SK-N-SH (cell line): Measurements from ENCODE around the gene GRM1. TPM values are rescaled to one million over a fixed set of nuclear protein-coding genes. Genes with fewer than 3 reads are reported as not detected.
A peak's percentile ranks its signal among the peaks of the same experiment; 100 is the strongest.

Experiments used
- CTCF ChIA-PET: fragments of 300-600, 350-600 bp; formaldehyde crosslinking; extraction: SDS; loops from one replicate; lab custom pipeline; 2021; lab: Yijun Ruan, JAX
- POLR2A ChIA-PET: fragments of 350-600 bp; sonication (Branson Sonifier 250); formaldehyde crosslinking; extraction: SDS; loops from one replicate; lab custom pipeline; 2020; ENCODE audit warnings: antibody characterized with exemption, inconsistent platforms; lab: Yijun Ruan, JAX
- DNase-seq: peaks from one replicate; pipeline ENCODE4 v3.0.0; 2012
- H2AFZ ChIP-seq: fragments of 200-600 bp; sonication (generic); 2 replicates; pipeline ENCODE4 v1.8.1; 2016; ENCODE audit warnings: antibody characterized with exemption, mild to moderate bottlenecking, low read depth
- H3F3A ChIP-seq: fragments of 200-600 bp; sonication (generic); replicated peaks from 2 replicates; pipeline ENCODE3; 2016; ENCODE audit warnings: antibody characterized with exemption, mild to moderate bottlenecking; ENCODE audit not compliant: insufficient read depth
- H3K27ac ChIP-seq, 2 experiments: fragments of 200-500 bp in 1 of 2; fragments of 200-600 bp in 1 of 2; sonication (Bioruptor generic) in 1 of 2; sonication (generic), shearing (Covaris generic) in 1 of 2; 2 replicates each; pipeline versions ENCODE4 v1.5.1 to v1.6.1; 2014 to 2016; ENCODE audit warnings: low read depth in 2 of 2, inconsistent platforms in 1 of 2, low read length in 1 of 2, mild to moderate bottlenecking in 1 of 2, mixed read lengths in 1 of 2
- H3K27me3 ChIP-seq: fragments of 200-600 bp; sonication (generic), shearing (Covaris generic); 2 replicates; pipeline ENCODE4 v1.6.1; 2016; ENCODE audit warnings: mixed run types; ENCODE audit not compliant: insufficient read depth
- H3K36me3 ChIP-seq, 2 experiments: fragments of 200-500 bp in 1 of 2; fragments of 200-600 bp in 1 of 2; sonication (Bioruptor generic) in 1 of 2; sonication (generic) in 1 of 2; replicated peaks in 1 of 2; 2 replicates each; pipeline versions ENCODE3 to v1.5.1; 2014 to 2016; ENCODE audit warnings: low read length in 1 of 2, mild to moderate bottlenecking in 1 of 2; ENCODE audit not compliant: insufficient read depth in 2 of 2, control insufficient read depth in 1 of 2
- H3K4me1 ChIP-seq, 2 experiments: fragments of 200-500 bp in 1 of 2; fragments of 200-600 bp in 1 of 2; sonication (Bioruptor generic) in 1 of 2; sonication (generic), shearing (Covaris generic) in 1 of 2; 2 replicates each; pipeline versions ENCODE4 v1.5.1 to v1.6.1; 2014 to 2016; ENCODE audit warnings: low read depth in 1 of 2, low read length in 1 of 2, mixed run types in 1 of 2; ENCODE audit not compliant: insufficient read depth in 2 of 2, control insufficient read depth in 1 of 2
- H3K4me2 ChIP-seq: fragments of 200-600 bp; sonication (generic), shearing (Covaris generic); 2 replicates; pipeline ENCODE4 v1.6.1; 2017; ENCODE audit warnings: mixed run types
- H3K4me3 ChIP-seq, 2 experiments: fragments of 200-500 bp in 1 of 2; fragments of 200-600 bp in 1 of 2; sonication (Bioruptor generic) in 1 of 2; sonication (generic), shearing (Covaris generic) in 1 of 2; 2 replicates each; pipeline versions ENCODE4 v1.5.1 to v1.8.1; 2014 to 2016; ENCODE audit warnings: low read depth in 2 of 2, inconsistent platforms in 1 of 2, low read length in 1 of 2, mild to moderate bottlenecking in 1 of 2, mixed read lengths in 1 of 2, moderate library complexity in 1 of 2
- H3K79me2 ChIP-seq: fragments of 200-600 bp; sonication (generic); 2 replicates; pipeline ENCODE4 v1.8.1; 2017; ENCODE audit warnings: mild to moderate bottlenecking; ENCODE audit not compliant: insufficient read depth
- H3K9ac ChIP-seq: fragments of 200-600 bp; sonication (generic); 2 replicates; pipeline ENCODE4 v1.6.1; 2017; ENCODE audit warnings: mixed run types
- H3K9me2 ChIP-seq: fragments of 200-600 bp; sonication (generic); 2 replicates; pipeline ENCODE4 v1.6.1; 2017; ENCODE audit warnings: mixed run types
- H3K9me3 ChIP-seq: fragments of 200-600 bp; sonication (generic); 2 replicates; pipeline ENCODE4 v1.6.1; 2017; ENCODE audit warnings: mixed run types, mild to moderate bottlenecking, moderate library complexity
- H4K20me1 ChIP-seq: fragments of 200-600 bp; sonication (generic); 2 replicates; pipeline ENCODE4 v1.6.1; 2017; ENCODE audit warnings: mild to moderate bottlenecking, mixed run types; ENCODE audit not compliant: insufficient read depth
- CHD2 ChIP-seq: fragments of 150-350 bp; IDR thresholded peaks from 2 replicates; pipeline ENCODE4 v1.6.1; 2018; ENCODE audit warnings: low read length; ENCODE audit not compliant: partially characterized antibody
- ELF1 ChIP-seq: IDR thresholded peaks from 2 replicates; pipeline ENCODE4 v1.4.0; 2012
- JUND ChIP-seq: IDR thresholded peaks from 2 replicates; pipeline ENCODE4 v1.4.0; 2012
- MEF2A ChIP-seq: IDR thresholded peaks from 2 replicates; pipeline ENCODE4 v1.4.0; 2012; ENCODE audit warnings: low read depth, borderline replicate concordance
- NFIC ChIP-seq: IDR thresholded peaks from 2 replicates; pipeline ENCODE4 v1.4.0; 2012; ENCODE audit warnings: borderline replicate concordance
- RFX5 ChIP-seq: IDR thresholded peaks from 2 replicates; pipeline ENCODE4 v1.6.1; 2012; ENCODE audit warnings: mild to moderate bottlenecking, improper control_type of control experiment, low read length
- TEAD4 ChIP-seq: IDR thresholded peaks from 2 replicates; pipeline ENCODE4 v1.4.0; 2012; ENCODE audit warnings: mild to moderate bottlenecking, borderline replicate concordance; ENCODE audit not compliant: insufficient read depth
- YY1 ChIP-seq: IDR thresholded peaks from 2 replicates; pipeline ENCODE4 v1.4.0; 2012; ENCODE audit warnings: low read depth, mild to moderate bottlenecking
- WGBS: methylation state at CpG from one replicate; pipeline ENCODE4 v1.1.6; 2017; ENCODE audit warnings: low lambda C conversion rate; 5-methylcytosine and 5-hydroxymethylcytosine counted together
- polyA plus RNA-seq, 3 experiments: library from polyadenylated mRNA; depleted of rRNA; stranded (reverse); fragments of >200 nt; gene quantifications; 2 replicates each; pipeline ENCODE4 v1.2.3, GENCODE V29; 2012
- TF ChIP-seq, protein P1 (sequence below): fragments of 200-600 bp; sonication (generic); IDR thresholded peaks from 2 replicates; pipeline ENCODE4 v1.6.1; 2017; ENCODE audit warnings: antibody characterized with exemption, mild to moderate bottlenecking, moderate library complexity
- TF ChIP-seq, protein P2 (sequence below): fragments of 150-350 bp; IDR thresholded peaks from 2 replicates; pipeline ENCODE4 v1.6.1; 2017; ENCODE audit warnings: antibody characterized with exemption, low read length, low read depth, borderline replicate concordance
- TF ChIP-seq, protein P3 (sequence below): IDR thresholded peaks from 2 replicates; pipeline ENCODE4 v1.6.1; 2012; ENCODE audit warnings: mild to moderate bottlenecking, low read depth, low read length, moderate library complexity
- TF ChIP-seq, protein P4 (sequence below): IDR thresholded peaks from 2 replicates; pipeline ENCODE4 v1.4.0; 2012; ENCODE audit warnings: low read depth, borderline replicate concordance
- TF ChIP-seq, protein P5 (sequence below): IDR thresholded peaks from 2 replicates; pipeline ENCODE4; 2012

The GRM1 gene
- polyA plus RNA-seq, 1 of the 3 experiments (the other 2 are of a cell fraction): 0.05 TPM

DNA sequence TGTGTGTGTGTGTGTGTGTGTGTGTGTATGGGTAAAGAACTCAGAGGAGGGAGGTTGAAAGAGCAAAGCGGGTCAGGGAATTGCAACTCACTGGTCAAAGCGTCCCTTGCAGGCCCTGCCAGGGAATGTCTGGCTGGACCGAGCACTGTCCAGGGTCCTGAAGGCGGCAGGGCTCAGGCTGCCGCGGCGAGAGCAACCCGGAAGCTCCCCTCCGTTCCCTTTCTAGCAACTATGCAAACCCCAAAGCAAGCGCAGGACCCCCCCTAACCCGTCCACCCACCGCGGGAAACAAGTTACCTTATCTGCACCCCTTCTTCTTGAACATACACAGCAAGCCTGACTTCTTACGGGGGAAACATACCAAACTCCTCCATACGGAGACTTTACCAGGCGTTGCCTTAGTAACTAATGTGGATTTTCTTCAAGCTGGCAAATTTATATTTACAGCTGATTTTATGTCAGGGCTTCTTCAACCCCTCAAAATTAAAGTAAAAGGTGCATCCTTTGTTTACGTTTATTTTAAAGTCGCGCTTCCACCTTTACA is 538 bp upstream of the GRM1 start (continued):
- TF ChIP-seq, protein P1, sequence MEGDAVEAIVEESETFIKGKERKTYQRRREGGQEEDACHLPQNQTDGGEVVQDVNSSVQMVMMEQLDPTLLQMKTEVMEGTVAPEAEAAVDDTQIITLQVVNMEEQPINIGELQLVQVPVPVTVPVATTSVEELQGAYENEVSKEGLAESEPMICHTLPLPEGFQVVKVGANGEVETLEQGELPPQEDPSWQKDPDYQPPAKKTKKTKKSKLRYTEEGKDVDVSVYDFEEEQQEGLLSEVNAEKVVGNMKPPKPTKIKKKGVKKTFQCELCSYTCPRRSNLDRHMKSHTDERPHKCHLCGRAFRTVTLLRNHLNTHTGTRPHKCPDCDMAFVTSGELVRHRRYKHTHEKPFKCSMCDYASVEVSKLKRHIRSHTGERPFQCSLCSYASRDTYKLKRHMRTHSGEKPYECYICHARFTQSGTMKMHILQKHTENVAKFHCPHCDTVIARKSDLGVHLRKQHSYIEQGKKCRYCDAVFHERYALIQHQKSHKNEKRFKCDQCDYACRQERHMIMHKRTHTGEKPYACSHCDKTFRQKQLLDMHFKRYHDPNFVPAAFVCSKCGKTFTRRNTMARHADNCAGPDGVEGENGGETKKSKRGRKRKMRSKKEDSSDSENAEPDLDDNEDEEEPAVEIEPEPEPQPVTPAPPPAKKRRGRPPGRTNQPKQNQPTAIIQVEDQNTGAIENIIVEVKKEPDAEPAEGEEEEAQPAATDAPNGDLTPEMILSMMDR: no peak

DNA sequence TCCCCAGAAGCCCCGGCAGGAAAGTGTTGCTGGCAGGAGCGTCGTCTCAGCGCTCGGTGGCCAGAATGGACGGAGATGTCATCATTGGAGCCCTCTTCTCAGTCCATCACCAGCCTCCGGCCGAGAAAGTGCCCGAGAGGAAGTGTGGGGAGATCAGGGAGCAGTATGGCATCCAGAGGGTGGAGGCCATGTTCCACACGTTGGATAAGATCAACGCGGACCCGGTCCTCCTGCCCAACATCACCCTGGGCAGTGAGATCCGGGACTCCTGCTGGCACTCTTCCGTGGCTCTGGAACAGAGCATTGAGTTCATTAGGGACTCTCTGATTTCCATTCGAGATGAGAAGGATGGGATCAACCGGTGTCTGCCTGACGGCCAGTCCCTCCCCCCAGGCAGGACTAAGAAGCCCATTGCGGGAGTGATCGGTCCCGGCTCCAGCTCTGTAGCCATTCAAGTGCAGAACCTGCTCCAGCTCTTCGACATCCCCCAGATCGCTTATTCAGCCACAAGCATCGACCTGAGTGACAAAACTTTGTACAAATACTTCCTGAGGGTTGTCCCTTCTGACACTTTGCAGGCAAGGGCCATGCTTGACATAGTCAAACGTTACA is 817 bp downstream of the GRM1 start:
- Histone ChIP-seq H3K4me1 (peaks cover 0 to 13% of the 10 kb centered on the region in 2 experiments; a peak in 2 of 4 replicates), H3K27me3 (no peaks in the 10 kb centered on the region), H4K20me1 (no peaks in the 10 kb centered on the region), H2AFZ (no peak overlapping the region), H3K9ac (no peak overlapping the region), H3K4me3 (peak overlapping the region in 1 of 2 experiments; percentile 27; a peak in 1 of 4 replicates), H3K79me2 (no peaks in the 10 kb centered on the region), H3K36me3 (no peaks in the 10 kb centered on the region), H3K9me2 (no peaks in the 10 kb centered on the region), H3K9me3 (no peaks in the 10 kb centered on the region), H3K4me2 (no peak overlapping the region), H3K27ac (no peak overlapping the region), H3F3A (no peaks in the 10 kb centered on the region)
- CTCF ChIA-PET: interaction anchor here (1.3 kb wide), 1 partner anchor 671 kb away, joined by 3 read pairs; no protein-coding TSS in a partner anchor
- WGBS: 9% methylated on average over 9 of the region's 25 CpGs
- peak; percentile 24 for DNase-seq
- POLR2A ChIA-PET: no interaction called here
- TF ChIP-seq, protein P2, sequence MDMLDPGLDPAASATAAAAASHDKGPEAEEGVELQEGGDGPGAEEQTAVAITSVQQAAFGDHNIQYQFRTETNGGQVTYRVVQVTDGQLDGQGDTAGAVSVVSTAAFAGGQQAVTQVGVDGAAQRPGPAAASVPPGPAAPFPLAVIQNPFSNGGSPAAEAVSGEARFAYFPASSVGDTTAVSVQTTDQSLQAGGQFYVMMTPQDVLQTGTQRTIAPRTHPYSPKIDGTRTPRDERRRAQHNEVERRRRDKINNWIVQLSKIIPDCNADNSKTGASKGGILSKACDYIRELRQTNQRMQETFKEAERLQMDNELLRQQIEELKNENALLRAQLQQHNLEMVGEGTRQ: no peak
- TF ChIP-seq RFX5 (no peak), TEAD4 (no peak)
- TF ChIP-seq, protein P3, sequence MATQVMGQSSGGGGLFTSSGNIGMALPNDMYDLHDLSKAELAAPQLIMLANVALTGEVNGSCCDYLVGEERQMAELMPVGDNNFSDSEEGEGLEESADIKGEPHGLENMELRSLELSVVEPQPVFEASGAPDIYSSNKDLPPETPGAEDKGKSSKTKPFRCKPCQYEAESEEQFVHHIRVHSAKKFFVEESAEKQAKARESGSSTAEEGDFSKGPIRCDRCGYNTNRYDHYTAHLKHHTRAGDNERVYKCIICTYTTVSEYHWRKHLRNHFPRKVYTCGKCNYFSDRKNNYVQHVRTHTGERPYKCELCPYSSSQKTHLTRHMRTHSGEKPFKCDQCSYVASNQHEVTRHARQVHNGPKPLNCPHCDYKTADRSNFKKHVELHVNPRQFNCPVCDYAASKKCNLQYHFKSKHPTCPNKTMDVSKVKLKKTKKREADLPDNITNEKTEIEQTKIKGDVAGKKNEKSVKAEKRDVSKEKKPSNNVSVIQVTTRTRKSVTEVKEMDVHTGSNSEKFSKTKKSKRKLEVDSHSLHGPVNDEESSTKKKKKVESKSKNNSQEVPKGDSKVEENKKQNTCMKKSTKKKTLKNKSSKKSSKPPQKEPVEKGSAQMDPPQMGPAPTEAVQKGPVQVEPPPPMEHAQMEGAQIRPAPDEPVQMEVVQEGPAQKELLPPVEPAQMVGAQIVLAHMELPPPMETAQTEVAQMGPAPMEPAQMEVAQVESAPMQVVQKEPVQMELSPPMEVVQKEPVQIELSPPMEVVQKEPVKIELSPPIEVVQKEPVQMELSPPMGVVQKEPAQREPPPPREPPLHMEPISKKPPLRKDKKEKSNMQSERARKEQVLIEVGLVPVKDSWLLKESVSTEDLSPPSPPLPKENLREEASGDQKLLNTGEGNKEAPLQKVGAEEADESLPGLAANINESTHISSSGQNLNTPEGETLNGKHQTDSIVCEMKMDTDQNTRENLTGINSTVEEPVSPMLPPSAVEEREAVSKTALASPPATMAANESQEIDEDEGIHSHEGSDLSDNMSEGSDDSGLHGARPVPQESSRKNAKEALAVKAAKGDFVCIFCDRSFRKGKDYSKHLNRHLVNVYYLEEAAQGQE: no peak

DNA sequence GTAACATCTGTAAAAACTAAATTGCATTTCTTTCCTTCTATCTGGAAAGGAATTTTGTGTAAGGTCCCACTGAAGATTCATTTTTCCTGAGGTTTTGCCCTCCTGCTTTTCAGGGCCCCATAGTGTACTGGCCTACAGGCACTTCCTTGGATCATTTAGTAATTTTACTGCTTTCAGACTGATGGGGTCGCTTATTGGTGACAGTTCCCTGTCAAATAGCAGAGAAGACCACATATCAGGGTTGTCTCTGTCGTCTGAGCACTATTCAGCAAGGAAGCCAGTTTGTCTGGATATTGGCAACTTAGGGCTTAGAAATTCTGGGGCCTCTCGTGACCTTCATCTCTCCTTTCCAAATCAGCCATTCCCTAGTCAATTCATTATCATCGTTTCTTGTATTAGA is 3.5 kb downstream of the GRM1 start:
- ChIA-PET POLR2A (no interaction called here), CTCF (interaction anchor here (0.9 kb wide), 1 partner anchor 18 kb away, joined by 4 read pairs; no protein-coding TSS in a partner anchor)
- Histone ChIP-seq H3K4me1 (peaks cover 0 to 13% of the 10 kb centered on the region in 2 experiments; a peak in 2 of 4 replicates), H2AFZ (no peak overlapping the region), H3K27me3 (no peaks in the 10 kb centered on the region), H3F3A (no peaks in the 10 kb centered on the region), H3K4me3 (no peak overlapping the region), H3K9me2 (no peaks in the 10 kb centered on the region), H3K9ac (no peak overlapping the region), H3K79me2 (no peaks in the 10 kb centered on the region), H4K20me1 (no peaks in the 10 kb centered on the region), H3K9me3 (no peaks in the 10 kb centered on the region), H3K27ac (no peak overlapping the region)
- no peak for DNase-seq
- no peak for TF ChIP-seq MEF2A
- TF ChIP-seq, protein P1: no peak
- TF ChIP-seq, protein P4, sequence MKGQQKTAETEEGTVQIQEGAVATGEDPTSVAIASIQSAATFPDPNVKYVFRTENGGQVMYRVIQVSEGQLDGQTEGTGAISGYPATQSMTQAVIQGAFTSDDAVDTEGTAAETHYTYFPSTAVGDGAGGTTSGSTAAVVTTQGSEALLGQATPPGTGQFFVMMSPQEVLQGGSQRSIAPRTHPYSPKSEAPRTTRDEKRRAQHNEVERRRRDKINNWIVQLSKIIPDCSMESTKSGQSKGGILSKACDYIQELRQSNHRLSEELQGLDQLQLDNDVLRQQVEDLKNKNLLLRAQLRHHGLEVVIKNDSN: no peak
- no peak for TF ChIP-seq JUND
- no peak for TF ChIP-seq CHD2
- TF ChIP-seq ELF1: no peak
- TF ChIP-seq YY1: no peak
- TF ChIP-seq NFIC: no peak
- TF ChIP-seq, protein P5, sequence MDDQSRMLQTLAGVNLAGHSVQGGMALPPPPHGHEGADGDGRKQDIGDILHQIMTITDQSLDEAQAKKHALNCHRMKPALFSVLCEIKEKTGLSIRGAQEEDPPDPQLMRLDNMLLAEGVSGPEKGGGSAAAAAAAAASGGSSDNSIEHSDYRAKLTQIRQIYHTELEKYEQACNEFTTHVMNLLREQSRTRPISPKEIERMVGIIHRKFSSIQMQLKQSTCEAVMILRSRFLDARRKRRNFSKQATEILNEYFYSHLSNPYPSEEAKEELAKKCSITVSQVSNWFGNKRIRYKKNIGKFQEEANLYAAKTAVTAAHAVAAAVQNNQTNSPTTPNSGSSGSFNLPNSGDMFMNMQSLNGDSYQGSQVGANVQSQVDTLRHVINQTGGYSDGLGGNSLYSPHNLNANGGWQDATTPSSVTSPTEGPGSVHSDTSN: no peak
- TF ChIP-seq, all 33 proteins: peak for 0
- no peaks in the 10 kb centered on the region for H3K36me3 ChIP-seq
- 5% methylated on average over 4 of the region's 4 CpGs for WGBS
- no peak overlapping the region for H3K4me2 ChIP-seq
